A549 (cell line): ENCODE measurements around the gene VENTX. TPM values are rescaled to one million over a fixed set of nuclear protein-coding genes. Genes with fewer than 3 reads are reported as not detected.

Experiments used
- ATAC-seq, 2 experiments: fragments of 200-7000 bp in 1 of 2; fragments of >200 bp in 1 of 2; cut with Nextera tagmentation in 1 of 2; cut with Tn5 transposase in 1 of 2; 3 replicates each; pipeline versions ENCODE4 v1.8.0 to v1.9.1; 2018 to 2020; ENCODE audit warnings: mild to moderate bottlenecking in 1 of 2, moderate library complexity in 1 of 2
- CTCF ChIA-PET: fragments of 300-600 bp; sonication (Branson Sonifier 250); formaldehyde crosslinking; extraction: SDS; loops from one replicate; lab custom pipeline; 2021; ENCODE audit warnings: antibody characterized with exemption, inconsistent platforms; lab: Yijun Ruan, JAX
- POLR2A ChIA-PET: fragments of 350-600 bp; formaldehyde crosslinking; extraction: SDS; loops from one replicate; lab custom pipeline; 2021; ENCODE audit warnings: antibody characterized with exemption, inconsistent platforms; lab: Yijun Ruan, JAX
- DNase-seq, 2 experiments: peaks; one replicate each; pipeline versions ENCODE4 v3.0.0 to v3.0.0-alpha.2; 2011 to 2016; ENCODE audit warnings: low read depth in 1 of 2, low spot score in 1 of 2
- FAIRE-seq: peaks from 2 replicates; lab custom pipeline; 2011; peaks lifted over from hg19 to GRCh38; lab: Jason Lieb, UNC
- H3K27ac ChIP-seq, 2 experiments: fragments of >200 bp; sonication (Bioruptor Twin); formaldehyde crosslinking; 3 replicates each; pipeline ENCODE4 v1.5.1; 2016 to 2017
- H3K4me1 ChIP-seq: fragments of >200 bp; sonication (Bioruptor Twin); formaldehyde crosslinking; 3 replicates; pipeline ENCODE4 v1.6.1; 2016
- H3K4me2 ChIP-seq: fragments of >200 bp; sonication (Bioruptor Twin); formaldehyde crosslinking; 3 replicates; pipeline ENCODE4 v1.6.1; 2016
- H3K4me3 ChIP-seq: fragments of >200 bp; sonication (Bioruptor Twin); formaldehyde crosslinking; 3 replicates; pipeline ENCODE4 v1.5.1; 2016
- H3K9me3 ChIP-seq: fragments of >200 bp; sonication (Bioruptor Twin); formaldehyde crosslinking; 3 replicates; pipeline ENCODE4 v1.6.1; 2016
- BHLHE40 ChIP-seq: IDR thresholded peaks from 2 replicates; pipeline ENCODE4 v1.6.1; 2012; ENCODE audit warnings: low read depth, low read length, inconsistent platforms
- EHF ChIP-seq: fragments of 250-450 bp; sonication (Bioruptor Pico); IDR thresholded peaks from 2 replicates; pipeline ENCODE4 v1.5.0; 2020; ENCODE audit warnings: mild to moderate bottlenecking
- EP300 ChIP-seq, 2 experiments: fragments of >200 bp; sonication (Bioruptor Twin); formaldehyde crosslinking; IDR thresholded peaks; 2 replicates in 1 of 2; 3 replicates in 1 of 2; pipeline ENCODE4 v1.6.1; 2016 to 2017
- FOSB ChIP-seq: fragments of 250-450 bp; sonication (Bioruptor Pico); IDR thresholded peaks from 2 replicates; pipeline ENCODE4 v1.5.0; 2020; ENCODE audit warnings: mild to moderate bottlenecking, moderate library complexity
- FOSL2 ChIP-seq, 2 experiments: fragments of 450-650 bp in 1 of 2; fragments of >200 bp in 1 of 2; sonication (Bioruptor Twin) in 1 of 2; formaldehyde crosslinking; IDR thresholded peaks; 2 replicates each; pipeline versions ENCODE4 v1.5.0 to v1.6.1; 2016 to 2020; ENCODE audit warnings: mild to moderate bottlenecking in 1 of 2, moderate library complexity in 1 of 2
- FOXS1 ChIP-seq: fragments of 250-450 bp; sonication (Bioruptor Pico); IDR thresholded peaks from 2 replicates; pipeline ENCODE4 v1.5.0; 2020; ENCODE audit warnings: mild to moderate bottlenecking, moderate library complexity
- HEYL ChIP-seq: fragments of 250-450 bp; sonication (Bioruptor Pico); IDR thresholded peaks from 2 replicates; pipeline ENCODE4 v1.8.0; 2021; ENCODE audit warnings: mild to moderate bottlenecking, moderate library complexity
- HOXB13 ChIP-seq: fragments of 250-450 bp; sonication (Bioruptor Pico); IDR thresholded peaks from 2 replicates; pipeline ENCODE4 v1.5.0; 2020; ENCODE audit warnings: low read depth, mild to moderate bottlenecking, moderate library complexity
- HOXB5 ChIP-seq: fragments of 250-450 bp; sonication (Bioruptor Pico); IDR thresholded peaks from 2 replicates; pipeline ENCODE4 v1.5.0; 2020; ENCODE audit warnings: mild to moderate bottlenecking, moderate library complexity
- JUN ChIP-seq, 2 experiments: fragments of >200 bp; sonication (Bioruptor Twin); formaldehyde crosslinking; IDR thresholded peaks; 2 replicates in 1 of 2; 3 replicates in 1 of 2; pipeline ENCODE4 v1.6.1; 2016 to 2017
- KDM1A ChIP-seq: fragments of 200-600 bp; sonication (generic); IDR thresholded peaks from 2 replicates; pipeline ENCODE4 v1.6.1; 2016; ENCODE audit warnings: low read depth, mild to moderate bottlenecking
- KDM5A ChIP-seq: fragments of 200-600 bp; sonication (generic); IDR thresholded peaks from 2 replicates; pipeline ENCODE4 v1.6.1; 2016; ENCODE audit warnings: antibody characterized with exemption, mild to moderate bottlenecking
- MAFK ChIP-seq: fragments of 450-650 bp; IDR thresholded peaks from 2 replicates; pipeline ENCODE4 v1.6.1; 2014; ENCODE audit not compliant: partially characterized antibody
- NFE2L2 ChIP-seq: fragments of 150-350 bp; conservative IDR thresholded peaks from 2 replicates; pipeline ENCODE4 v1.6.1; 2014; ENCODE audit warnings: low read length
- NR3C1 ChIP-seq: fragments of >200 bp; sonication (Bioruptor Twin); formaldehyde crosslinking; IDR thresholded peaks from 3 replicates; pipeline ENCODE4 v1.6.1; 2017
- RFX5 ChIP-seq: fragments of 450-650 bp; IDR thresholded peaks from 2 replicates; pipeline ENCODE4 v1.7.1; 2014; ENCODE audit warnings: antibody characterized with exemption, mild to moderate bottlenecking, moderate library complexity
- SMC3 ChIP-seq: fragments of >200 bp; sonication (Bioruptor Twin); formaldehyde crosslinking; IDR thresholded peaks from 3 replicates; pipeline ENCODE4 v1.6.1; 2018; ENCODE audit warnings: inconsistent platforms
- TFCP2L1 ChIP-seq: fragments of 250-450 bp; sonication (Bioruptor Pico); IDR thresholded peaks from 2 replicates; pipeline ENCODE4 v1.5.0; 2021; ENCODE audit warnings: mild to moderate bottlenecking
- WGBS: methylation state at CpG from one replicate; pipeline ENCODE4 v1.1.6; 2017; ENCODE audit errors: missing lambda C conversion rate; 5-methylcytosine and 5-hydroxymethylcytosine counted together
- polyA plus RNA-seq, 4 experiments: library from polyadenylated mRNA; depleted of rRNA in 3 of 4; stranded (reverse); fragments of >200 nt; fragmentation: RNase III in 1 of 4; extraction: RNeasy Plus Mini Kit Qiagen cat#74134 plus additional on column Dnase treatment in 1 of 4; gene quantifications; 2 replicates in 3 of 4; 3 replicates in 1 of 4; pipeline ENCODE4 v1.2.3, GENCODE V29; 2011 to 2017
- TF ChIP-seq, protein P1 (sequence below): IDR thresholded peaks from 2 replicates; pipeline ENCODE4 v1.6.1; 2012
- TF ChIP-seq, protein P2 (sequence below): fragments of >200 bp; sonication (Bioruptor Twin); formaldehyde crosslinking; IDR thresholded peaks from 3 replicates; pipeline ENCODE4 v1.6.1; 2016
- TF ChIP-seq, protein P3 (sequence below): fragments of 250-450 bp; sonication (Bioruptor Pico); IDR thresholded peaks from 2 replicates; pipeline ENCODE4 v1.5.0; 2021; ENCODE audit warnings: mild to moderate bottlenecking, moderate library complexity, borderline replicate concordance
- TF ChIP-seq, protein P4 (sequence below): IDR thresholded peaks from 2 replicates; pipeline ENCODE4 v1.6.1; 2012; ENCODE audit warnings: low read depth, borderline replicate concordance

The VENTX gene
- polyA plus RNA-seq, 2 of the 4 experiments (the other 2 are of a cell fraction) = not detected

DNA sequence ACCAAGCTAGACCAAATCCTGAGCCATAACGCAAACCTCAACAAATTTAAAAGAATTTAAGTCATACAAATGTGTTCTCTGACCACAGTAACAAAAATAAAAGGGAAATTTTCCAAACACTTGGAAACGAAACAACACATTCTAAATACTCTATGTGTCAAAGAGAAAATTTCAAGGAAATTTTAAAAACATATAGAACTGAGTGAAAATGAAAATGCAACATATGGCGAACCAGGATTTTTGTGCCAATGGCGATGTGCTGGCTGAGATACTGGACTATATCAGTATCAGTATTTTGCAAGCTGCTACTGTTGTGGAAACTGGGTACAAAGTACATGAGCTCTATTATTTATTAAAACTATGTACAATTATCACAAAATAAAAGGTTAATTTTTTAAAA is 43.5 kb upstream of the VENTX start (continued):
- TF ChIP-seq, protein P1, sequence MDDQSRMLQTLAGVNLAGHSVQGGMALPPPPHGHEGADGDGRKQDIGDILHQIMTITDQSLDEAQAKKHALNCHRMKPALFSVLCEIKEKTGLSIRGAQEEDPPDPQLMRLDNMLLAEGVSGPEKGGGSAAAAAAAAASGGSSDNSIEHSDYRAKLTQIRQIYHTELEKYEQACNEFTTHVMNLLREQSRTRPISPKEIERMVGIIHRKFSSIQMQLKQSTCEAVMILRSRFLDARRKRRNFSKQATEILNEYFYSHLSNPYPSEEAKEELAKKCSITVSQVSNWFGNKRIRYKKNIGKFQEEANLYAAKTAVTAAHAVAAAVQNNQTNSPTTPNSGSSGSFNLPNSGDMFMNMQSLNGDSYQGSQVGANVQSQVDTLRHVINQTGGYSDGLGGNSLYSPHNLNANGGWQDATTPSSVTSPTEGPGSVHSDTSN = no peak
- TF ChIP-seq HEYL (CRISPR knock-in tag) = no peak
- TF ChIP-seq EP300 (IDR thresholded peaks at IDR 0.05) = no peak
- no peak for TF ChIP-seq BHLHE40
- TF ChIP-seq HOXB5 = no peak
- TF ChIP-seq, protein P2, sequence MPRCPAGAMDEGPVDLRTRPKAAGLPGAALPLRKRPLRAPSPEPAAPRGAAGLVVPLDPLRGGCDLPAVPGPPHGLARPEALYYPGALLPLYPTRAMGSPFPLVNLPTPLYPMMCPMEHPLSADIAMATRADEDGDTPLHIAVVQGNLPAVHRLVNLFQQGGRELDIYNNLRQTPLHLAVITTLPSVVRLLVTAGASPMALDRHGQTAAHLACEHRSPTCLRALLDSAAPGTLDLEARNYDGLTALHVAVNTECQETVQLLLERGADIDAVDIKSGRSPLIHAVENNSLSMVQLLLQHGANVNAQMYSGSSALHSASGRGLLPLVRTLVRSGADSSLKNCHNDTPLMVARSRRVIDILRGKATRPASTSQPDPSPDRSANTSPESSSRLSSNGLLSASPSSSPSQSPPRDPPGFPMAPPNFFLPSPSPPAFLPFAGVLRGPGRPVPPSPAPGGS = no peak
- TF ChIP-seq, protein P3, sequence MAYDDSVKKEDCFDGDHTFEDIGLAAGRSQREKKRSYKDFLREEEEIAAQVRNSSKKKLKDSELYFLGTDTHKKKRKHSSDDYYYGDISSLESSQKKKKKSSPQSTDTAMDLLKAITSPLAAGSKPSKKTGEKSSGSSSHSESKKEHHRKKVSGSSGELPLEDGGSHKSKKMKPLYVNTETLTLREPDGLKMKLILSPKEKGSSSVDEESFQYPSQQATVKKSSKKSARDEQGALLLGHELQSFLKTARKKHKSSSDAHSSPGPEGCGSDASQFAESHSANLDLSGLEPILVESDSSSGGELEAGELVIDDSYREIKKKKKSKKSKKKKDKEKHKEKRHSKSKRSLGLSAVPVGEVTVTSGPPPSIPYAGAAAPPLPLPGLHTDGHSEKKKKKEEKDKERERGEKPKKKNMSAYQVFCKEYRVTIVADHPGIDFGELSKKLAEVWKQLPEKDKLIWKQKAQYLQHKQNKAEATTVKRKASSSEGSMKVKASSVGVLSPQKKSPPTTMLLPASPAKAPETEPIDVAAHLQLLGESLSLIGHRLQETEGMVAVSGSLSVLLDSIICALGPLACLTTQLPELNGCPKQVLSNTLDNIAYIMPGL = no peak

DNA sequence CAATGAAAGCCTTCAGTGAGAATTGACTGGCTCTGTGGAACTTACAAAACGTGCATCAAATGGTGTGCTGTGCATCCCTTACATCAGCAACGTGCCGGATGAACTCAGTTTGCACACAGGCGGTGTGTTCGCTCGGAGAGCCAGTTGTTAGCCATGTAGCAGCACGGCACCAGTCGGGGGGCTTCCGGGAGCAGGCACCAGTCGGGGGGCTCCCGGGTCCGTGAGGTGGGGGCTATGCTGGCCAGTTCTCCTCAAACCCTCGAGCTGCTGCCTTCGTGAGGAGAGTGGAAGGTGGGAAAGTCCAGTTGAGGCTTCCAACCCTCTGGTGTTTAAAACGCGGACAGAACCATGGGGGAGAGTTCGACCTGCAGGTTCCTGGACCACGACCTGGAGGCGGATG is 42.6 kb upstream of the VENTX start:
- no peak overlapping the region for H3K4me3 ChIP-seq
- no peak for TF ChIP-seq FOXS1 (CRISPR knock-in tag)
- no peak for TF ChIP-seq TFCP2L1
- TF ChIP-seq, protein P4, sequence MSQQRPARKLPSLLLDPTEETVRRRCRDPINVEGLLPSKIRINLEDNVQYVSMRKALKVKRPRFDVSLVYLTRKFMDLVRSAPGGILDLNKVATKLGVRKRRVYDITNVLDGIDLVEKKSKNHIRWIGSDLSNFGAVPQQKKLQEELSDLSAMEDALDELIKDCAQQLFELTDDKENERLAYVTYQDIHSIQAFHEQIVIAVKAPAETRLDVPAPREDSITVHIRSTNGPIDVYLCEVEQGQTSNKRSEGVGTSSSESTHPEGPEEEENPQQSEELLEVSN = no peak
- TF ChIP-seq, protein P1 = no peak
- no peak for TF ChIP-seq FOSL2 (IDR thresholded peaks at IDR 0.05)
- TF ChIP-seq FOSL2 (CRISPR knock-in tag; IDR thresholded peaks at IDR 0.05) = no peak
- TF ChIP-seq NR3C1 = no peak
- TF ChIP-seq, protein P2 = no peak
- TF ChIP-seq EHF = no peak
- TF ChIP-seq FOSB = no peak
- TF ChIP-seq EP300 (IDR thresholded peaks at IDR 0.05) = no peak
- TF ChIP-seq, all 56 proteins: peak for 0
- FAIRE-seq (no peak), DNase-seq (no peak), ATAC-seq (no peak)
- no peak overlapping the region for H3K27ac ChIP-seq
- peaks cover 12% of the 10 kb centered on the region; the same call in 2 of the 3 replicates for H3K9me3 ChIP-seq
- 58% methylated on average over 15 of the region's 19 CpGs for WGBS
- ChIA-PET POLR2A (no interaction called here), CTCF (no interaction called here)
- no peaks in the 10 kb centered on the region for H3K4me1 ChIP-seq
- H3K4me2 ChIP-seq = no peak overlapping the region

DNA sequence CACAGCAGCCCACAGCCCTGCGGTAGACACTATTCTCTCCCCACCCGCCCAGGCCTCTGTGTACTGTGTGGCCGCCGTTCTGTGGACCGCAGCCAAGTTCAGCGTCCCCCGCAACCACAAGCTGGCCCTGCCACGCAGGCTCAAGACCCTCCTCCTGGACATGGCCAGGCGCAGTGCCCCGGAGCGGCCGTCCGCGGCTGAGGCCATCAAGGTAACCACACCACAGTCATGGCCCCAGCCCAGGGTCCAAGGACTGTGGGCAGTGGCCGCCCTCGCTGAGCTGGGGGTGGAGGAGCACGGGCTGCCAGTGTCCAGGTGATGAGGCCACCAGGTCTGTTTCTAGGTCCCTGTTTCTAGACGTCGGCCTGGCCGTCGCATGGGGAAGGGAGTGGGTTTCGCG is 42.0 kb upstream of the VENTX start:
- ChIA-PET POLR2A (no interaction called here), CTCF (interaction anchor here (0.7 kb wide), 1 partner anchor 19 kb away, joined by 3 read pairs; no protein-coding TSS in a partner anchor)
- ATAC-seq = no peak
- H3K27ac ChIP-seq = no peak overlapping the region
- no peak for DNase-seq
- no peak overlapping the region for H3K4me3 ChIP-seq
- 88% methylated on average over 6 of the region's 23 CpGs for WGBS
- TF ChIP-seq, protein P2 = no peak
- no peak for TF ChIP-seq HOXB13 (CRISPR knock-in tag)
- no peak for TF ChIP-seq SMC3
- TF ChIP-seq NFE2L2 = no peak
- TF ChIP-seq TFCP2L1 = no peak
- no peak for TF ChIP-seq HOXB5
- TF ChIP-seq RFX5 = no peak
- no peak for TF ChIP-seq FOXS1 (CRISPR knock-in tag)
- TF ChIP-seq KDM1A = no peak
- TF ChIP-seq KDM5A = no peak
- no peak for TF ChIP-seq MAFK
- TF ChIP-seq JUN (IDR thresholded peaks at IDR 0.05) = no peak
- H3K4me2 ChIP-seq = no peak overlapping the region
- peaks cover 12% of the 10 kb centered on the region; the same call in 2 of the 3 replicates for H3K9me3 ChIP-seq
- H3K4me1 ChIP-seq = no peaks in the 10 kb centered on the region
- no peak for FAIRE-seq
